ENCODE data around the gene TMEM106C. TPM values are rescaled to one million over a fixed set of nuclear protein-coding genes. Genes with fewer than 3 reads are reported as not detected.

TMEM106C gene
- polyA plus RNA-seq, 1 donor (not counting 4 experiments of a cell fraction or from before 2014, with no cell fraction given) = 134 TPM

- Histone ChIP-seq H3K4me2 (ENCODE audit: control insufficient read depth, extremely low read depth, insufficient read depth, low read depth, low read length) (no peak overlapping the region), H2AFZ (ENCODE audit: control insufficient read depth, low read length) (no peak overlapping the region), H3K9me3 (ENCODE audit: control insufficient read depth, low read depth, low read length) (no peaks in the 10 kb centered on the region), H3K79me2 (ENCODE audit: control insufficient read depth, insufficient read depth, low read length) (no peaks in the 10 kb centered on the region), H3K27ac (ENCODE audit: control insufficient read depth, insufficient read depth, low read length) (no peak overlapping the region), H3K36me3 (ENCODE audit: control insufficient read depth in 2 of 2, extremely low read depth in 1 of 2, insufficient read depth in 2 of 2, low read length in 2 of 2) (no peaks in the 10 kb centered on the region), H3K27me3 (ENCODE audit: control insufficient read depth, extremely low read depth, insufficient read depth, low read length) (peaks cover 36% of the 10 kb centered on the region), H3K9ac (ENCODE audit: control insufficient read depth, extremely low read depth, insufficient read depth, low read length) (no peak overlapping the region), H3K4me1 (ENCODE audit: control insufficient read depth, extremely low read depth, insufficient read depth, low read length) (peaks cover 6% of the 10 kb centered on the region), H3K9me1 (ENCODE audit: control insufficient read depth, extremely low read depth, insufficient read depth, low read length) (no peaks in the 10 kb centered on the region), H4K20me1 (ENCODE audit: control insufficient read depth, extremely low read depth, insufficient read depth, low read length) (peaks cover 3% of the 10 kb centered on the region), H3K4me3 (ENCODE audit: control insufficient read depth in 2 of 3, extremely low read depth in 1 of 3, insufficient read depth in 2 of 3, low read depth in 1 of 3, low read length in 3 of 3) (no peak overlapping the region)
- FAIRE-seq = no peak
- dilution Hi-C loops (cut with MboI; ENCODE audit: extremely low pct_ligation_motif_present, low sequenced_read_pairs) = no loop called here
- TF ChIP-seq EZH2 (IDR thresholded peaks at IDR 0.05; ENCODE audit: low read length) = no peak
- no peak for TF ChIP-seq CTCF (optimal IDR thresholded peaks at IDR 0.05 in 1 of 3, IDR thresholded peaks at IDR 0.05 in 1 of 3, conservative IDR thresholded peaks at IDR 0.05 in 1 of 3; ENCODE audit: extremely low read depth in 1 of 3, insufficient read depth in 2 of 3, low read length in 3 of 3)
- no peak for DNase-seq (ENCODE audit: low read depth, low spot score)
Observed at GRCh38 chr12:47979686-47980085, 16.3 kb downstream of the TMEM106C start.

GRCh38 chr12:47980197-47980596 lies 16.8 kb downstream of the TMEM106C start:
- H3K4me1 ChIP-seq (ENCODE audit: control insufficient read depth, extremely low read depth, insufficient read depth, low read length) = peaks cover 6% of the 10 kb centered on the region
- H3K36me3 ChIP-seq (ENCODE audit: control insufficient read depth in 2 of 2, extremely low read depth in 1 of 2, insufficient read depth in 2 of 2, low read length in 2 of 2) = no peaks in the 10 kb centered on the region
- no peak overlapping the region for H3K27ac ChIP-seq (ENCODE audit: control insufficient read depth, insufficient read depth, low read length)
- H3K9me1 ChIP-seq (ENCODE audit: control insufficient read depth, extremely low read depth, insufficient read depth, low read length) = no peaks in the 10 kb centered on the region
- no peak for FAIRE-seq
- H3K9ac ChIP-seq (ENCODE audit: control insufficient read depth, extremely low read depth, insufficient read depth, low read length) = no peak overlapping the region
- H4K20me1 ChIP-seq (ENCODE audit: control insufficient read depth, extremely low read depth, insufficient read depth, low read length) = peaks cover 3% of the 10 kb centered on the region
- TF ChIP-seq CTCF (optimal IDR thresholded peaks at IDR 0.05 in 1 of 3, IDR thresholded peaks at IDR 0.05 in 1 of 3, conservative IDR thresholded peaks at IDR 0.05 in 1 of 3; ENCODE audit: extremely low read depth in 1 of 3, insufficient read depth in 2 of 3, low read length in 3 of 3) (no peak), EZH2 (IDR thresholded peaks at IDR 0.05; ENCODE audit: low read length) (no peak)
- no peak for DNase-seq (ENCODE audit: low read depth, low spot score)
- no peaks in the 10 kb centered on the region for H3K9me3 ChIP-seq (ENCODE audit: control insufficient read depth, low read depth, low read length)
- H3K27me3 ChIP-seq (ENCODE audit: control insufficient read depth, extremely low read depth, insufficient read depth, low read length) = peaks cover 36% of the 10 kb centered on the region
- no peaks in the 10 kb centered on the region for H3K79me2 ChIP-seq (ENCODE audit: control insufficient read depth, insufficient read depth, low read length)
- no peak overlapping the region for H3K4me2 ChIP-seq (ENCODE audit: control insufficient read depth, extremely low read depth, insufficient read depth, low read depth, low read length)
- no peak overlapping the region for H2AFZ ChIP-seq (ENCODE audit: control insufficient read depth, low read length)
- dilution Hi-C loops (cut with MboI; ENCODE audit: extremely low pct_ligation_motif_present, low sequenced_read_pairs) = no loop called here
- no peak overlapping the region for H3K4me3 ChIP-seq (ENCODE audit: control insufficient read depth in 2 of 3, extremely low read depth in 1 of 3, insufficient read depth in 2 of 3, low read depth in 1 of 3, low read length in 3 of 3)

All from keratinocyte (primary cell).